Epithelial cell of esophagus (primary cell): Measurements from ENCODE around the gene GABRA6.

Source experiments
- DNase-seq: peaks from one replicate; pipeline ENCODE4 v3.0.0; 2010; ENCODE audit warnings: low read depth
- H3K4me3 ChIP-seq: 2 replicates; pipeline ENCODE4 v1.5.1; 2011; ENCODE audit warnings: mild to moderate bottlenecking, low read length, control low read depth
- TF ChIP-seq, protein P1 (sequence below): IDR thresholded peaks from 2 replicates; pipeline ENCODE4 v1.5.1; 2011; ENCODE audit warnings: low read depth, mild to moderate bottlenecking, low read length, control low read depth, inconsistent platforms; ENCODE audit not compliant: insufficient read depth; ENCODE audit errors: missing control alignments

Gene GABRA6

GRCh38 chr5:161740433-161740832 lies 54.9 kb downstream of the GABRA6 start:
- DNase-seq, result no peak
- TF ChIP-seq, protein P1, sequence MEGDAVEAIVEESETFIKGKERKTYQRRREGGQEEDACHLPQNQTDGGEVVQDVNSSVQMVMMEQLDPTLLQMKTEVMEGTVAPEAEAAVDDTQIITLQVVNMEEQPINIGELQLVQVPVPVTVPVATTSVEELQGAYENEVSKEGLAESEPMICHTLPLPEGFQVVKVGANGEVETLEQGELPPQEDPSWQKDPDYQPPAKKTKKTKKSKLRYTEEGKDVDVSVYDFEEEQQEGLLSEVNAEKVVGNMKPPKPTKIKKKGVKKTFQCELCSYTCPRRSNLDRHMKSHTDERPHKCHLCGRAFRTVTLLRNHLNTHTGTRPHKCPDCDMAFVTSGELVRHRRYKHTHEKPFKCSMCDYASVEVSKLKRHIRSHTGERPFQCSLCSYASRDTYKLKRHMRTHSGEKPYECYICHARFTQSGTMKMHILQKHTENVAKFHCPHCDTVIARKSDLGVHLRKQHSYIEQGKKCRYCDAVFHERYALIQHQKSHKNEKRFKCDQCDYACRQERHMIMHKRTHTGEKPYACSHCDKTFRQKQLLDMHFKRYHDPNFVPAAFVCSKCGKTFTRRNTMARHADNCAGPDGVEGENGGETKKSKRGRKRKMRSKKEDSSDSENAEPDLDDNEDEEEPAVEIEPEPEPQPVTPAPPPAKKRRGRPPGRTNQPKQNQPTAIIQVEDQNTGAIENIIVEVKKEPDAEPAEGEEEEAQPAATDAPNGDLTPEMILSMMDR, result no peak
- no peak overlapping the region for H3K4me3 ChIP-seq

GRCh38 chr5:161744276-161744675 lies 58.8 kb downstream of the GABRA6 start:
- TF ChIP-seq, protein P1, result no peak
- H3K4me3 ChIP-seq, result no peak overlapping the region
- DNase-seq, result no peak

- no peak overlapping the region for H3K4me3 ChIP-seq
- peak; percentile 5 for DNase-seq
- TF ChIP-seq, protein P1, result no peak
Observed at GRCh38 chr5:161745392-161745791, 59.9 kb downstream of the GABRA6 start.

GRCh38 chr5:161751265-161751664 lies 65.7 kb downstream of the GABRA6 start:
- no peak overlapping the region for H3K4me3 ChIP-seq
- TF ChIP-seq, protein P1, result no peak

More at GRCh38 chr5:161751265-161751664, 65.7 kb downstream of the GABRA6 start:
- no peak for DNase-seq
